Colonic mucosa (tissue), 4 donors: Measurements from ENCODE around the gene FCRLB. TPM values are rescaled to one million over a fixed set of nuclear protein-coding genes. Genes with fewer than 3 reads are reported as not detected.
A peak's percentile ranks its signal among the peaks of the same experiment; 100 is the strongest.

Experiments used
- DNase-seq: peaks from one replicate; pipeline ENCODE4 v3.0.0-alpha.2; 2020
- H3K27ac ChIP-seq: fragments of 200-600 bp; one replicate; pipeline ENCODE4 v1.8.0; 2021
- H3K27me3 ChIP-seq: fragments of 200-600 bp; one replicate; pipeline ENCODE4 v1.8.0; 2021
- H3K36me3 ChIP-seq: fragments of 200-600 bp; one replicate; pipeline ENCODE4 v1.8.0; 2021
- H3K4me1 ChIP-seq: fragments of 200-600 bp; one replicate; pipeline ENCODE4 v1.8.0; 2021; ENCODE audit warnings: mild to moderate bottlenecking
- H3K4me3 ChIP-seq: fragments of 200-600 bp; one replicate; pipeline ENCODE4 v1.8.0; 2021
- H3K9ac ChIP-seq, 2 donors: one replicate each; pipeline ENCODE4 v1.7.0; 2013; ENCODE audit warnings: control low read depth in 2 of 2, low read depth in 2 of 2, low read length in 2 of 2
- H3K9me3 ChIP-seq: fragments of 200-600 bp; one replicate; pipeline ENCODE4 v1.8.0; 2021
- CTCF ChIP-seq: fragments of 200-600 bp; IDR thresholded peaks from one replicate; pipeline ENCODE4 v1.8.0; 2022; ENCODE audit warnings: antibody characterized with exemption, mild to moderate bottlenecking
- intact Hi-C: fragments of 100-400 bp; cut with DNase I; formaldehyde crosslinking; loops from one replicate; pipeline ENCODE4 v1.14.1; 2022
- total RNA-seq, 2 donors: library from RNA; stranded (reverse); fragmentation: NEBNext Ultra II Directional in 1 of 2; extraction: Animal tissue kit (Norgen Biotek cat#: 25700) in 1 of 2; gene quantifications; one replicate each; pipeline ENCODE4 v1.2.1, GENCODE V29; 2021
- donor health status: healthy.
- donor health status: DM: no; HTN: no; CAD: no.
- donor health status: DM: no; HTN: no; CAD: no.

Gene FCRLB
- total RNA-seq, 2 donors from 2014 or later = 0.16 TPM; not detected in 1

- intact Hi-C loops = no loop called here
- Histone ChIP-seq H3K4me1 (no peaks in the 10 kb centered on the region), H3K36me3 (peaks cover 6% of the 10 kb centered on the region), H3K9me3 (no peaks in the 10 kb centered on the region), H3K27ac (peak within 1 kb of the TSS; percentile 85), H3K27me3 (no peaks in the 10 kb centered on the region), H3K9ac (peak within 1 kb of the TSS; percentile 93 to 95), H3K4me3 (peak within 1 kb of the TSS; percentile 80)
- TF ChIP-seq CTCF = no peak
- DNase-seq = peak; percentile 94
Observed at GRCh38 chr1:161749509-161750407, 28.4 kb downstream of the FCRLB start, which contains the start of gene DUSP12. Gene DUSP12 (plus strand): TSS chr1:161749786. CDS start chr1:161749802, 16 bp downstream.

GRCh38 chr1:161763522-161764098 is 42.3 kb downstream of the FCRLB start:
- H3K9me3 ChIP-seq = no peaks in the 10 kb centered on the region
- intact Hi-C loops = no loop called here
- no peak overlapping the region for H3K9ac ChIP-seq
- H3K36me3 ChIP-seq = no peaks in the 10 kb centered on the region
- H3K27me3 ChIP-seq = no peaks in the 10 kb centered on the region
- H3K4me3 ChIP-seq = no peak overlapping the region
- TF ChIP-seq CTCF = peak; percentile 52
- no peak overlapping the region for H3K27ac ChIP-seq
- DNase-seq = peak; percentile 36
- no peaks in the 10 kb centered on the region for H3K4me1 ChIP-seq

- peak within 1 kb of the TSS; percentile 75 for H3K4me3 ChIP-seq
- H3K27ac ChIP-seq = peak within 1 kb of the TSS; percentile 64
- H3K27me3 ChIP-seq = no peaks in the 10 kb centered on the region
- peak; percentile 90 for DNase-seq
- no peak for TF ChIP-seq CTCF
- H3K9me3 ChIP-seq = no peaks in the 10 kb centered on the region
- intact Hi-C loops = no loop called here
- no peaks in the 10 kb centered on the region for H3K36me3 ChIP-seq
- no peaks in the 10 kb centered on the region for H3K4me1 ChIP-seq
- H3K9ac ChIP-seq = peak within 1 kb of the TSS; percentile 77 to 88
Observed at GRCh38 chr1:161766102-161766981, 45.0 kb downstream of the FCRLB start, which contains the start of gene ATF6. Gene ATF6 (plus strand): TSS chr1:161766320. CDS start chr1:161766361, 41 bp downstream.

GRCh38 chr1:161768461-161768860 is 47.1 kb downstream of the FCRLB start:
- DNase-seq = no peak
- no peaks in the 10 kb centered on the region for H3K4me1 ChIP-seq
- no peak overlapping the region for H3K27ac ChIP-seq
- intact Hi-C loops = no loop called here
- no peak overlapping the region for H3K4me3 ChIP-seq
- TF ChIP-seq CTCF = no peak
- no peaks in the 10 kb centered on the region for H3K9me3 ChIP-seq
- H3K9ac ChIP-seq = no peak overlapping the region
- H3K27me3 ChIP-seq = no peaks in the 10 kb centered on the region
- no peaks in the 10 kb centered on the region for H3K36me3 ChIP-seq
